GM23338 (cell line): ENCODE measurements around the gene KRT15. TPM values are rescaled to one million over a fixed set of nuclear protein-coding genes. Genes with fewer than 3 reads are reported as not detected.

ENCODE experiments used
- ATAC-seq: fragments of 200-7000 bp; cut with Tn5 transposase; 3 replicates; pipeline ENCODE4 v1.9.1; 2020
- DNase-seq: peaks from one replicate; pipeline ENCODE4 v3.0.0-alpha.2; 2015; ENCODE audit warnings: low spot score
- H2AFZ ChIP-seq: fragments of 200-600 bp; sonication (generic); 2 replicates; pipeline ENCODE4 v1.8.0; 2016; ENCODE audit warnings: antibody characterized with exemption, mild to moderate bottlenecking, moderate library complexity
- H3F3A ChIP-seq: fragments of 200-600 bp; sonication (generic); replicated peaks from 2 replicates; pipeline ENCODE4 v1.8.0; 2017; ENCODE audit warnings: antibody characterized with exemption, mixed run types, low read depth
- H3K27ac ChIP-seq: fragments of 200-600 bp; sonication (generic); 2 replicates; pipeline ENCODE4 v1.6.1; 2016; ENCODE audit warnings: low read depth
- H3K27me3 ChIP-seq: fragments of 200-600 bp; sonication (generic); 2 replicates; pipeline ENCODE4 v1.8.0; 2016; ENCODE audit warnings: mild to moderate bottlenecking, mixed run types, moderate library complexity; ENCODE audit not compliant: insufficient read depth
- H3K36me3 ChIP-seq: fragments of 200-600 bp; sonication (generic); 2 replicates; pipeline ENCODE4 v1.8.0; 2016; ENCODE audit warnings: mild to moderate bottlenecking; ENCODE audit not compliant: insufficient read depth
- H3K4me1 ChIP-seq: fragments of 200-600 bp; sonication (generic); 2 replicates; pipeline ENCODE4 v1.8.0; 2016; ENCODE audit warnings: mild to moderate bottlenecking, moderate library complexity; ENCODE audit not compliant: insufficient read depth
- H3K4me2 ChIP-seq: fragments of 200-600 bp; sonication (generic); 2 replicates; pipeline ENCODE4 v1.7.1; 2017; ENCODE audit warnings: mixed run types
- H3K4me3 ChIP-seq: fragments of 200-600 bp; sonication (generic); 2 replicates; pipeline ENCODE4 v1.6.1; 2016; ENCODE audit warnings: mixed run types
- H3K79me2 ChIP-seq: fragments of 200-600 bp; sonication (generic); replicated peaks from 2 replicates; pipeline ENCODE4 v1.8.0; 2017; ENCODE audit warnings: mild to moderate bottlenecking; ENCODE audit not compliant: insufficient read depth
- H3K9me2 ChIP-seq: fragments of 200-600 bp; sonication (generic); 2 replicates; pipeline ENCODE4 v1.8.0; 2017; ENCODE audit not compliant: insufficient read depth
- H4K20me1 ChIP-seq: fragments of 200-600 bp; sonication (generic); replicated peaks from 2 replicates; pipeline ENCODE4 v1.8.0; 2017; ENCODE audit warnings: mild to moderate bottlenecking; ENCODE audit not compliant: insufficient read depth
- H3K27ac Mint-ChIP-seq: 2 replicates; pipeline ENCODE4 v1.8.0; 2020; ENCODE audit warnings: inconsistent platforms, mild to moderate bottlenecking, moderate library complexity, mixed read lengths
- H3K27me3 Mint-ChIP-seq: 3 replicates; pipeline ENCODE4 v1.8.0; 2022; ENCODE audit warnings: low read depth, mild to moderate bottlenecking, moderate library complexity, mixed read lengths, inconsistent platforms; ENCODE audit not compliant: insufficient read depth, poor library complexity
- H3K36me3 Mint-ChIP-seq: 3 replicates; pipeline ENCODE4 v1.8.0; 2021; ENCODE audit warnings: low read depth, mild to moderate bottlenecking, inconsistent platforms, moderate library complexity, mixed read lengths
- H3K4me1 Mint-ChIP-seq: 3 replicates; pipeline ENCODE4 v1.8.0; 2020; ENCODE audit warnings: mild to moderate bottlenecking, inconsistent platforms, mixed read lengths
- H3K4me3 Mint-ChIP-seq: 3 replicates; pipeline ENCODE4 v1.8.0; 2021; ENCODE audit warnings: moderate library complexity, mild to moderate bottlenecking, inconsistent platforms, mixed read lengths
- H3K9me3 Mint-ChIP-seq: 3 replicates; pipeline ENCODE4 v1.8.0; 2020; ENCODE audit warnings: moderate library complexity, mild to moderate bottlenecking, inconsistent platforms, mixed read lengths
- CREB1 ChIP-seq: fragments of 250-450 bp; sonication (Bioruptor Pico); IDR thresholded peaks from 2 replicates; pipeline ENCODE4 v1.5.0; 2020; ENCODE audit warnings: low read depth, mild to moderate bottlenecking, moderate library complexity
- EZH2phosphoT487 ChIP-seq: fragments of 200-600 bp; sonication (generic); IDR thresholded peaks from one replicate; pipeline ENCODE4 v1.8.1; 2018; ENCODE audit warnings: antibody characterized with exemption; ENCODE audit not compliant: unreplicated experiment
- JUNB ChIP-seq: IDR thresholded peaks from one replicate; pipeline ENCODE4 v1.6.1; 2016; ENCODE audit warnings: antibody characterized with exemption; ENCODE audit not compliant: unreplicated experiment
- STAT1 ChIP-seq: IDR thresholded peaks from one replicate; pipeline ENCODE4 v1.6.1; 2016; ENCODE audit warnings: antibody characterized with exemption; ENCODE audit not compliant: unreplicated experiment
- ZNF114 ChIP-seq: fragments of 250-450 bp; sonication (Bioruptor Pico); IDR thresholded peaks from 2 replicates; pipeline ENCODE4 v1.5.0; 2020; ENCODE audit warnings: mild to moderate bottlenecking, moderate library complexity
- polyA plus RNA-seq: library from polyadenylated mRNA; unstranded; fragments of >200 nt; fragmentation: Nextera tagmentation; extraction: Ambion mirVana; gene quantifications from 2 replicates; pipeline ENCODE4 v1.2.1, GENCODE V29; 2016
- total RNA-seq: library from RNA; depleted of rRNA; stranded (reverse); fragments of >200 nt; shearing (Covaris generic); gene quantifications from 2 replicates; pipeline ENCODE4 v1.2.3, GENCODE V29; 2014
- TF ChIP-seq, protein P1 (sequence below): IDR thresholded peaks from 2 replicates; pipeline ENCODE4 v1.6.1; 2016; ENCODE audit warnings: antibody characterized with exemption
- TF ChIP-seq, protein P2 (sequence below): IDR thresholded peaks from one replicate; pipeline ENCODE4 v1.6.1; 2018; ENCODE audit warnings: antibody characterized with exemption; ENCODE audit not compliant: unreplicated experiment
- TF ChIP-seq, protein P3 (sequence below): fragments of 250-450 bp; sonication (Bioruptor Pico); IDR thresholded peaks from 2 replicates; pipeline ENCODE4 v1.5.0; 2020; ENCODE audit warnings: mild to moderate bottlenecking, moderate library complexity

Gene KRT15
- total and polyA plus RNA-seq, 2 experiments from 2014 or later, result 0.03 TPM; not detected in 1

- no peaks in the 10 kb centered on the region for H4K20me1 ChIP-seq
- Mint-ChIP-seq H3K27ac (no peak overlapping the region), H3K4me1 (no peaks in the 10 kb centered on the region), H3K4me3 (no peak overlapping the region), H3K36me3 (no peaks in the 10 kb centered on the region), H3K9me3 (peaks cover 3% of the 10 kb centered on the region; the same call in 1 of the 3 replicates), H3K27me3 (peaks cover 2% of the 10 kb centered on the region)
- H3K36me3 ChIP-seq, result no peaks in the 10 kb centered on the region
- H3F3A ChIP-seq, result no peaks in the 10 kb centered on the region
- H3K9me2 ChIP-seq, result no peaks in the 10 kb centered on the region; the same call in 1 of the 2 replicates
- no peak overlapping the region for H3K4me3 ChIP-seq
- no peak for TF ChIP-seq EZH2phosphoT487
- TF ChIP-seq CREB1 (CRISPR knock-in tag), result no peak
- TF ChIP-seq STAT1, result no peak
- TF ChIP-seq, protein P1, sequence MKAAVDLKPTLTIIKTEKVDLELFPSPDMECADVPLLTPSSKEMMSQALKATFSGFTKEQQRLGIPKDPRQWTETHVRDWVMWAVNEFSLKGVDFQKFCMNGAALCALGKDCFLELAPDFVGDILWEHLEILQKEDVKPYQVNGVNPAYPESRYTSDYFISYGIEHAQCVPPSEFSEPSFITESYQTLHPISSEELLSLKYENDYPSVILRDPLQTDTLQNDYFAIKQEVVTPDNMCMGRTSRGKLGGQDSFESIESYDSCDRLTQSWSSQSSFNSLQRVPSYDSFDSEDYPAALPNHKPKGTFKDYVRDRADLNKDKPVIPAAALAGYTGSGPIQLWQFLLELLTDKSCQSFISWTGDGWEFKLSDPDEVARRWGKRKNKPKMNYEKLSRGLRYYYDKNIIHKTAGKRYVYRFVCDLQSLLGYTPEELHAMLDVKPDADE, result no peak
- TF ChIP-seq JUNB, result no peak
- TF ChIP-seq, protein P2, sequence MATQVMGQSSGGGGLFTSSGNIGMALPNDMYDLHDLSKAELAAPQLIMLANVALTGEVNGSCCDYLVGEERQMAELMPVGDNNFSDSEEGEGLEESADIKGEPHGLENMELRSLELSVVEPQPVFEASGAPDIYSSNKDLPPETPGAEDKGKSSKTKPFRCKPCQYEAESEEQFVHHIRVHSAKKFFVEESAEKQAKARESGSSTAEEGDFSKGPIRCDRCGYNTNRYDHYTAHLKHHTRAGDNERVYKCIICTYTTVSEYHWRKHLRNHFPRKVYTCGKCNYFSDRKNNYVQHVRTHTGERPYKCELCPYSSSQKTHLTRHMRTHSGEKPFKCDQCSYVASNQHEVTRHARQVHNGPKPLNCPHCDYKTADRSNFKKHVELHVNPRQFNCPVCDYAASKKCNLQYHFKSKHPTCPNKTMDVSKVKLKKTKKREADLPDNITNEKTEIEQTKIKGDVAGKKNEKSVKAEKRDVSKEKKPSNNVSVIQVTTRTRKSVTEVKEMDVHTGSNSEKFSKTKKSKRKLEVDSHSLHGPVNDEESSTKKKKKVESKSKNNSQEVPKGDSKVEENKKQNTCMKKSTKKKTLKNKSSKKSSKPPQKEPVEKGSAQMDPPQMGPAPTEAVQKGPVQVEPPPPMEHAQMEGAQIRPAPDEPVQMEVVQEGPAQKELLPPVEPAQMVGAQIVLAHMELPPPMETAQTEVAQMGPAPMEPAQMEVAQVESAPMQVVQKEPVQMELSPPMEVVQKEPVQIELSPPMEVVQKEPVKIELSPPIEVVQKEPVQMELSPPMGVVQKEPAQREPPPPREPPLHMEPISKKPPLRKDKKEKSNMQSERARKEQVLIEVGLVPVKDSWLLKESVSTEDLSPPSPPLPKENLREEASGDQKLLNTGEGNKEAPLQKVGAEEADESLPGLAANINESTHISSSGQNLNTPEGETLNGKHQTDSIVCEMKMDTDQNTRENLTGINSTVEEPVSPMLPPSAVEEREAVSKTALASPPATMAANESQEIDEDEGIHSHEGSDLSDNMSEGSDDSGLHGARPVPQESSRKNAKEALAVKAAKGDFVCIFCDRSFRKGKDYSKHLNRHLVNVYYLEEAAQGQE, result no peak
- TF ChIP-seq, protein P3, sequence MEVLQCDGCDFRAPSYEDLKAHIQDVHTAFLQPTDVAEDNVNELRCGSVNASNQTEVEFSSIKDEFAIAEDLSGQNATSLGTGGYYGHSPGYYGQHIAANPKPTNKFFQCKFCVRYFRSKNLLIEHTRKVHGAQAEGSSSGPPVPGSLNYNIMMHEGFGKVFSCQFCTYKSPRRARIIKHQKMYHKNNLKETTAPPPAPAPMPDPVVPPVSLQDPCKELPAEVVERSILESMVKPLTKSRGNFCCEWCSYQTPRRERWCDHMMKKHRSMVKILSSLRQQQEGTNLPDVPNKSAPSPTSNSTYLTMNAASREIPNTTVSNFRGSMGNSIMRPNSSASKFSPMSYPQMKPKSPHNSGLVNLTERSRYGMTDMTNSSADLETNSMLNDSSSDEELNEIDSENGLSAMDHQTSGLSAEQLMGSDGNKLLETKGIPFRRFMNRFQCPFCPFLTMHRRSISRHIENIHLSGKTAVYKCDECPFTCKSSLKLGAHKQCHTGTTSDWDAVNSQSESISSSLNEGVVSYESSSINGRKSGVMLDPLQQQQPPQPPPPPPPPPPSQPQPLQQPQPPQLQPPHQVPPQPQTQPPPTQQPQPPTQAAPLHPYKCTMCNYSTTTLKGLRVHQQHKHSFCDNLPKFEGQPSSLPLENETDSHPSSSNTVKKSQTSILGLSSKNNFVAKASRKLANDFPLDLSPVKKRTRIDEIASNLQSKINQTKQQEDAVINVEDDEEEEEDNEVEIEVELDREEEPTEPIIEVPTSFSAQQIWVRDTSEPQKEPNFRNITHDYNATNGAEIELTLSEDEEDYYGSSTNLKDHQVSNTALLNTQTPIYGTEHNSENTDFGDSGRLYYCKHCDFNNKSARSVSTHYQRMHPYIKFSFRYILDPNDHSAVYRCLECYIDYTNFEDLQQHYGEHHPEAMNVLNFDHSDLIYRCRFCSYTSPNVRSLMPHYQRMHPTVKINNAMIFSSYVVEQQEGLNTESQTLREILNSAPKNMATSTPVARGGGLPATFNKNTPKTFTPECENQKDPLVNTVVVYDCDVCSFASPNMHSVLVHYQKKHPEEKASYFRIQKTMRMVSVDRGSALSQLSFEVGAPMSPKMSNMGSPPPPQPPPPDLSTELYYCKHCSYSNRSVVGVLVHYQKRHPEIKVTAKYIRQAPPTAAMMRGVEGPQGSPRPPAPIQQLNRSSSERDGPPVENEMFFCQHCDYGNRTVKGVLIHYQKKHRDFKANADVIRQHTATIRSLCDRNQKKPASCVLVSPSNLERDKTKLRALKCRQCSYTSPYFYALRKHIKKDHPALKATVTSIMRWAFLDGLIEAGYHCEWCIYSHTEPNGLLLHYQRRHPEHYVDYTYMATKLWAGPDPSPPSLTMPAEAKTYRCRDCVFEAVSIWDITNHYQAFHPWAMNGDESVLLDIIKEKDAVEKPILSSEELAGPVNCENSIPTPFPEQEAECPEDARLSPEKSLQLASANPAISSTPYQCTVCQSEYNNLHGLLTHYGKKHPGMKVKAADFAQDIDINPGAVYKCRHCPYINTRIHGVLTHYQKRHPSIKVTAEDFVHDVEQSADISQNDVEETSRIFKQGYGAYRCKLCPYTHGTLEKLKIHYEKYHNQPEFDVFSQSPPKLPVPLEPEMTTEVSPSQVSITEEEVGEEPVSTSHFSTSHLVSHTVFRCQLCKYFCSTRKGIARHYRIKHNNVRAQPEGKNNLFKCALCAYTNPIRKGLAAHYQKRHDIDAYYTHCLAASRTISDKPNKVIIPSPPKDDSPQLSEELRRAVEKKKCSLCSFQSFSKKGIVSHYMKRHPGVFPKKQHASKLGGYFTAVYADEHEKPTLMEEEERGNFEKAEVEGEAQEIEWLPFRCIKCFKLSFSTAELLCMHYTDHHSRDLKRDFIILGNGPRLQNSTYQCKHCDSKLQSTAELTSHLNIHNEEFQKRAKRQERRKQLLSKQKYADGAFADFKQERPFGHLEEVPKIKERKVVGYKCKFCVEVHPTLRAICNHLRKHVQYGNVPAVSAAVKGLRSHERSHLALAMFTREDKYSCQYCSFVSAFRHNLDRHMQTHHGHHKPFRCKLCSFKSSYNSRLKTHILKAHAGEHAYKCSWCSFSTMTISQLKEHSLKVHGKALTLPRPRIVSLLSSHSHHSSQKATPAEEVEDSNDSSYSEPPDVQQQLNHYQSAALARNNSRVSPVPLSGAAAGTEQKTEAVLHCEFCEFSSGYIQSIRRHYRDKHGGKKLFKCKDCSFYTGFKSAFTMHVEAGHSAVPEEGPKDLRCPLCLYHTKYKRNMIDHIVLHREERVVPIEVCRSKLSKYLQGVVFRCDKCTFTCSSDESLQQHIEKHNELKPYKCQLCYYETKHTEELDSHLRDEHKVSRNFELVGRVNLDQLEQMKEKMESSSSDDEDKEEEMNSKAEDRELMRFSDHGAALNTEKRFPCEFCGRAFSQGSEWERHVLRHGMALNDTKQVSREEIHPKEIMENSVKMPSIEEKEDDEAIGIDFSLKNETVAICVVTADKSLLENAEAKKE (CRISPR knock-in tag), result no peak
- TF ChIP-seq ZNF114 (CRISPR knock-in tag), result no peak
- H3K4me2 ChIP-seq, result no peak overlapping the region
- ATAC-seq (no peak), DNase-seq (no peak)
- H2AFZ ChIP-seq, result no peak overlapping the region
- H3K4me1 ChIP-seq, result no peaks in the 10 kb centered on the region
- no peak overlapping the region for H3K27ac ChIP-seq
- no peaks in the 10 kb centered on the region for H3K79me2 ChIP-seq
- H3K27me3 ChIP-seq, result no peaks in the 10 kb centered on the region
These were observed 41.5 kb downstream of the KRT15 start for GRCh38 chr17:41476866-41477815.
